K562 (cell line): ENCODE measurements around the gene BHLHE40. TPM values are rescaled to one million over a fixed set of nuclear protein-coding genes. Genes with fewer than 3 reads are reported as not detected.

Experiments used
- ARID2 ChIP-seq: fragments of 450-650 bp; IDR thresholded peaks from 2 replicates; pipeline ENCODE4 v1.6.1; 2017; ENCODE audit warnings: antibody characterized with exemption, mild to moderate bottlenecking
- CBX3 ChIP-seq, 2 experiments: IDR thresholded peaks; 1 replicate in 1 of 2; 2 replicates in 1 of 2; pipeline ENCODE4 v1.6.1; 2012; ENCODE audit warnings: inconsistent platforms in 2 of 2, low read length in 2 of 2, borderline replicate concordance in 1 of 2, control low read depth in 1 of 2
- ELF4 ChIP-seq: fragments of 450-650 bp; formaldehyde crosslinking; IDR thresholded peaks from 2 replicates; pipeline ENCODE4 v1.4.0; 2022; ENCODE audit warnings: missing genetic modification characterization
- MEF2D ChIP-seq: conservative IDR thresholded peaks from 2 replicates; pipeline ENCODE4 v1.6.1; 2016; ENCODE audit warnings: low read depth, missing genetic modification characterization, missing compliant biosample characterization
- MXI1 ChIP-seq: IDR thresholded peaks from 2 replicates; pipeline ENCODE4 v1.6.1; 2011; ENCODE audit warnings: low read depth, mild to moderate bottlenecking, improper control_type of control experiment, low read length
- NFATC3 ChIP-seq: fragments of 450-650 bp; IDR thresholded peaks from 2 replicates; pipeline ENCODE4 v1.6.1; 2017; ENCODE audit warnings: mild to moderate bottlenecking
- NR2F6 ChIP-seq: fragments of 450-650 bp; formaldehyde crosslinking; IDR thresholded peaks from 2 replicates; pipeline ENCODE4 v1.4.0; 2020; ENCODE audit warnings: mild to moderate bottlenecking
- PML ChIP-seq: IDR thresholded peaks from 2 replicates; pipeline ENCODE4 v1.6.1; 2012; ENCODE audit warnings: low read length, inconsistent platforms
- POLR3G ChIP-seq: IDR thresholded peaks from 2 replicates; pipeline ENCODE4 v1.6.1; 2011; ENCODE audit not compliant: insufficient read length, insufficient replicate concordance; ENCODE audit errors: extremely low read depth
- SAFB ChIP-seq: fragments of 200-400 bp; formaldehyde crosslinking; IDR thresholded peaks from 2 replicates; pipeline ENCODE4 v1.6.1; 2017; ENCODE audit warnings: low read depth, low read length, borderline replicate concordance
- SNIP1 ChIP-seq: fragments of 450-650 bp; IDR thresholded peaks from 2 replicates; pipeline ENCODE4 v1.7.1; 2017; ENCODE audit warnings: low read depth, mild to moderate bottlenecking
- ZBTB17 ChIP-seq: fragments of 450-650 bp; formaldehyde crosslinking; IDR thresholded peaks from 2 replicates; pipeline ENCODE4 v1.4.0; 2020; ENCODE audit warnings: mild to moderate bottlenecking
- ZNF140 ChIP-seq: fragments of 250-450 bp; sonication (Bioruptor Pico); IDR thresholded peaks from 2 replicates; pipeline ENCODE4 v1.8.0; 2021; ENCODE audit warnings: moderate library complexity, mild to moderate bottlenecking, inconsistent platforms
- ZNF224 ChIP-seq: sonication (generic); formaldehyde crosslinking; IDR thresholded peaks from 2 replicates; pipeline ENCODE4 v1.8.0; 2022; ENCODE audit warnings: mild to moderate bottlenecking, missing genetic modification reagents
- ZNF324 ChIP-seq: fragments of 250-450 bp; sonication (Bioruptor Pico); IDR thresholded peaks from 2 replicates; pipeline ENCODE4 v1.4.0; 2020; ENCODE audit warnings: mild to moderate bottlenecking
- ZNF778 ChIP-seq: fragments of 450-650 bp; formaldehyde crosslinking; IDR thresholded peaks from 2 replicates; pipeline ENCODE4 v1.4.0; 2020; ENCODE audit warnings: mild to moderate bottlenecking, moderate library complexity
- polyA plus RNA-seq, 8 experiments: library from polyadenylated mRNA; depleted of rRNA in 4 of 8; stranded (reverse) in 5 of 8; unstranded in 3 of 8; fragments of >200 nt; fragmentation: Nextera tagmentation in 2 of 8; fragmentation: Illumina TruSeq in 1 of 8; extraction: Ambion mirVana in 2 of 8; extraction: Trizol in 1 of 8; gene quantifications; 2 replicates each; pipeline versions ENCODE4 v1.2.1 to v1.2.3, GENCODE V29; 2011 to 2014; ENCODE audit warnings: inconsistent platforms in 1 of 8, missing spikeins in 1 of 8
- total RNA-seq, 7 experiments: library from RNA; depleted of rRNA in 6 of 7; stranded (reverse); fragments of >200 nt in 6 of 7; fragmentation: Illumina TruSeq in 2 of 7; extraction: Trizol in 2 of 7; gene quantifications; 2 replicates each; pipeline versions ENCODE4 v1.2.1 to v1.2.3, GENCODE V29; 2011 to 2021; ENCODE audit warnings: low replicate concordance in 1 of 7
- TF ChIP-seq, protein P1 (sequence below): fragments of 150-350 bp; IDR thresholded peaks from 2 replicates; pipeline ENCODE4 v1.6.1; 2014; ENCODE audit warnings: low read depth, mild to moderate bottlenecking, low read length, borderline replicate concordance
- TF ChIP-seq, protein P2 (sequence below): fragments of 450-650 bp; IDR thresholded peaks from 2 replicates; pipeline ENCODE4 v1.6.1; 2017; ENCODE audit warnings: mild to moderate bottlenecking, moderate library complexity
- TF ChIP-seq, protein P3 (sequence below), 2 experiments: IDR thresholded peaks; 2 replicates each; pipeline ENCODE4 v1.6.1; 2012; ENCODE audit warnings: improper control_type of control experiment in 2 of 2, low read depth in 2 of 2, low read length in 2 of 2, borderline replicate concordance in 1 of 2
- TF ChIP-seq, protein P4 (sequence below): IDR thresholded peaks from 3 replicates; pipeline ENCODE4 v1.6.1; 2011; ENCODE audit warnings: borderline replicate concordance, mild to moderate bottlenecking; ENCODE audit not compliant: insufficient read length, insufficient read depth

Gene BHLHE40
- total and polyA plus RNA-seq, 9 of the 15 experiments (the other 6 are each of a cell fraction or from before 2014, with no cell fraction given): 12.0 to 83.9 (median 31.4) TPM

DNA sequence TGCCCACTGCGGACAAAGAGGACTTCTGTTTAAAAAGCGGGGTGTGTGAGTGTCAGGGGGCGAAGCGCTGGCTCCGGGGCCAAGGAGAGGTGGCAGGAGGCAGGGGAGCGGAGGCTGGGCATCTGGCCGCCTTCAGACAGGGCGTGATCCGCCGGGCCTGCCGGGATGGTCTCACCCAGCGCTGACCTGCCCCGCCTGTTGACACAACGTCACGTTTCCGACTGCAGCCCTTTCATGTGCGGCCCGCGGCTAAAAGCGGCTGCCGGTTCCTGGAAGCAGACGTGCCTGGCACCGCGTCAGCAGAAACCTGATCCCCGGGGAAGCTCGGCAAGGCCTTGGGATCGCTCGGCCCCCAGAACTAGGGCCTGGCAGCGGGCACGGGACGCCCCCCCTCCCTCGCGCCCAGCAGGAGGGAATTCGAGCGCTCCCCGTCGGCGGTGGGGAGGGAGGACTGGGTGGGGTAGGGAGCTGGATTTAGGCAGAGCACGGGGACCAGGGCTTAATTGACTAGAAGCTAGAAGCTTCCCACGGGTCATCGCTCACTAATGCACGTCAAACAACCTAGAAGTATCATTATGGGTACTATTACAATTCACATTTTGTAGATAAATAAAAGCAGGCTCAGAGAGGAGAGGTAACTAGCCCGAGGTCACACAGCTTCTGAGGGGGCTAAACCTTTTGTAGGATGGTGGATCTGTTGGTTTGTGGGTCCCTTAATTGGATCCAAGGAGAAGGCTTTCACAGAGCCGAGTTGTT is 7.7 kb downstream of the BHLHE40 start (continued):
- TF ChIP-seq, protein P1, sequence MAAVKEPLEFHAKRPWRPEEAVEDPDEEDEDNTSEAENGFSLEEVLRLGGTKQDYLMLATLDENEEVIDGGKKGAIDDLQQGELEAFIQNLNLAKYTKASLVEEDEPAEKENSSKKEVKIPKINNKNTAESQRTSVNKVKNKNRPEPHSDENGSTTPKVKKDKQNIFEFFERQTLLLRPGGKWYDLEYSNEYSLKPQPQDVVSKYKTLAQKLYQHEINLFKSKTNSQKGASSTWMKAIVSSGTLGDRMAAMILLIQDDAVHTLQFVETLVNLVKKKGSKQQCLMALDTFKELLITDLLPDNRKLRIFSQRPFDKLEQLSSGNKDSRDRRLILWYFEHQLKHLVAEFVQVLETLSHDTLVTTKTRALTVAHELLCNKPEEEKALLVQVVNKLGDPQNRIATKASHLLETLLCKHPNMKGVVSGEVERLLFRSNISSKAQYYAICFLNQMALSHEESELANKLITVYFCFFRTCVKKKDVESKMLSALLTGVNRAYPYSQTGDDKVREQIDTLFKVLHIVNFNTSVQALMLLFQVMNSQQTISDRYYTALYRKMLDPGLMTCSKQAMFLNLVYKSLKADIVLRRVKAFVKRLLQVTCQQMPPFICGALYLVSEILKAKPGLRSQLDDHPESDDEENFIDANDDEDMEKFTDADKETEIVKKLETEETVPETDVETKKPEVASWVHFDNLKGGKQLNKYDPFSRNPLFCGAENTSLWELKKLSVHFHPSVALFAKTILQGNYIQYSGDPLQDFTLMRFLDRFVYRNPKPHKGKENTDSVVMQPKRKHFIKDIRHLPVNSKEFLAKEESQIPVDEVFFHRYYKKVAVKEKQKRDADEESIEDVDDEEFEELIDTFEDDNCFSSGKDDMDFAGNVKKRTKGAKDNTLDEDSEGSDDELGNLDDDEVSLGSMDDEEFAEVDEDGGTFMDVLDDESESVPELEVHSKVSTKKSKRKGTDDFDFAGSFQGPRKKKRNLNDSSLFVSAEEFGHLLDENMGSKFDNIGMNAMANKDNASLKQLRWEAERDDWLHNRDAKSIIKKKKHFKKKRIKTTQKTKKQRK: no peak
- TF ChIP-seq NFATC3: no peak
- no peak for TF ChIP-seq NR2F6
- TF ChIP-seq ARID2: no peak
- TF ChIP-seq, protein P2, sequence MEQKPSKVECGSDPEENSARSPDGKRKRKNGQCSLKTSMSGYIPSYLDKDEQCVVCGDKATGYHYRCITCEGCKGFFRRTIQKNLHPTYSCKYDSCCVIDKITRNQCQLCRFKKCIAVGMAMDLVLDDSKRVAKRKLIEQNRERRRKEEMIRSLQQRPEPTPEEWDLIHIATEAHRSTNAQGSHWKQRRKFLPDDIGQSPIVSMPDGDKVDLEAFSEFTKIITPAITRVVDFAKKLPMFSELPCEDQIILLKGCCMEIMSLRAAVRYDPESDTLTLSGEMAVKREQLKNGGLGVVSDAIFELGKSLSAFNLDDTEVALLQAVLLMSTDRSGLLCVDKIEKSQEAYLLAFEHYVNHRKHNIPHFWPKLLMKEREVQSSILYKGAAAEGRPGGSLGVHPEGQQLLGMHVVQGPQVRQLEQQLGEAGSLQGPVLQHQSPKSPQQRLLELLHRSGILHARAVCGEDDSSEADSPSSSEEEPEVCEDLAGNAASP: no peak
- TF ChIP-seq ZNF224: no peak
- TF ChIP-seq ZNF324 (CRISPR knock-in tag): 0 out of 2 replicates have a peak, but pooled peaks have one; percentile 41
- no peak for TF ChIP-seq PML
- TF ChIP-seq, protein P3, sequence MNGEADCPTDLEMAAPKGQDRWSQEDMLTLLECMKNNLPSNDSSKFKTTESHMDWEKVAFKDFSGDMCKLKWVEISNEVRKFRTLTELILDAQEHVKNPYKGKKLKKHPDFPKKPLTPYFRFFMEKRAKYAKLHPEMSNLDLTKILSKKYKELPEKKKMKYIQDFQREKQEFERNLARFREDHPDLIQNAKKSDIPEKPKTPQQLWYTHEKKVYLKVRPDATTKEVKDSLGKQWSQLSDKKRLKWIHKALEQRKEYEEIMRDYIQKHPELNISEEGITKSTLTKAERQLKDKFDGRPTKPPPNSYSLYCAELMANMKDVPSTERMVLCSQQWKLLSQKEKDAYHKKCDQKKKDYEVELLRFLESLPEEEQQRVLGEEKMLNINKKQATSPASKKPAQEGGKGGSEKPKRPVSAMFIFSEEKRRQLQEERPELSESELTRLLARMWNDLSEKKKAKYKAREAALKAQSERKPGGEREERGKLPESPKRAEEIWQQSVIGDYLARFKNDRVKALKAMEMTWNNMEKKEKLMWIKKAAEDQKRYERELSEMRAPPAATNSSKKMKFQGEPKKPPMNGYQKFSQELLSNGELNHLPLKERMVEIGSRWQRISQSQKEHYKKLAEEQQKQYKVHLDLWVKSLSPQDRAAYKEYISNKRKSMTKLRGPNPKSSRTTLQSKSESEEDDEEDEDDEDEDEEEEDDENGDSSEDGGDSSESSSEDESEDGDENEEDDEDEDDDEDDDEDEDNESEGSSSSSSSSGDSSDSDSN (IDR thresholded peaks at IDR 0.05; ENCODE audit: borderline replicate concordance in 1 of 2, low read depth in 2 of 2, low read length in 2 of 2): peak in 1 of 2 experiments; percentile 68; a peak in 1 of 4 replicates
- TF ChIP-seq ZBTB17: peak; percentile 83
- TF ChIP-seq SNIP1: no peak
- peak; percentile 69 for TF ChIP-seq MXI1
- peak in 1 of 2 experiments; percentile 75; a peak in 1 of 3 replicates for TF ChIP-seq CBX3 (IDR thresholded peaks at IDR 0.05; ENCODE audit: borderline replicate concordance in 1 of 2, low read length in 2 of 2)
- no peak for TF ChIP-seq ZNF140 (CRISPR knock-in tag)
- no peak for TF ChIP-seq ZNF778 (CRISPR knock-in tag)
- peak; percentile 89 for TF ChIP-seq MEF2D (tag)
- TF ChIP-seq, protein P4, sequence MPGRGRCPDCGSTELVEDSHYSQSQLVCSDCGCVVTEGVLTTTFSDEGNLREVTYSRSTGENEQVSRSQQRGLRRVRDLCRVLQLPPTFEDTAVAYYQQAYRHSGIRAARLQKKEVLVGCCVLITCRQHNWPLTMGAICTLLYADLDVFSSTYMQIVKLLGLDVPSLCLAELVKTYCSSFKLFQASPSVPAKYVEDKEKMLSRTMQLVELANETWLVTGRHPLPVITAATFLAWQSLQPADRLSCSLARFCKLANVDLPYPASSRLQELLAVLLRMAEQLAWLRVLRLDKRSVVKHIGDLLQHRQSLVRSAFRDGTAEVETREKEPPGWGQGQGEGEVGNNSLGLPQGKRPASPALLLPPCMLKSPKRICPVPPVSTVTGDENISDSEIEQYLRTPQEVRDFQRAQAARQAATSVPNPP: no peak
- TF ChIP-seq POLR3G: no peak
- TF ChIP-seq ELF4: peak; percentile 50; the same call in 1 of the 2 replicates
- 0 out of 2 replicates have a peak, but pooled peaks have one; percentile 41 for TF ChIP-seq SAFB
